Adipocyte (in vitro differentiated cells): ENCODE measurements around the gene SLC2A5.
A peak's percentile ranks its signal among the peaks of the same experiment; 100 is the strongest.
"Not testable (repeated sequence)": the region's sequence is repeated elsewhere in the genome, so short reads cannot be mapped to it uniquely, and the experiment has no call there.

Experiments used
- DNase-seq: peaks from one replicate; pipeline ENCODE4 v3.0.0-alpha.2; 2015; ENCODE audit warnings: low read depth
- H3K27me3 ChIP-seq: replicated peaks from 2 replicates; pipeline ENCODE4 v1.7.0; 2013; ENCODE audit warnings: mild to moderate bottlenecking, low read length, moderate library complexity; ENCODE audit not compliant: control insufficient read depth, insufficient read depth
- H3K36me3 ChIP-seq: 2 replicates; pipeline ENCODE4 v1.7.0; 2013; ENCODE audit warnings: low read length, mild to moderate bottlenecking, moderate library complexity; ENCODE audit not compliant: control insufficient read depth, insufficient read depth, severe bottlenecking
- H3K4me1 ChIP-seq: 2 replicates; pipeline ENCODE4 v1.7.0; 2013; ENCODE audit warnings: mild to moderate bottlenecking, low read length, moderate library complexity; ENCODE audit not compliant: control insufficient read depth, insufficient read depth
- H3K4me3 ChIP-seq: 2 replicates; pipeline ENCODE4 v1.7.0; 2013; ENCODE audit warnings: mild to moderate bottlenecking, low read length, moderate library complexity
- H3K9ac ChIP-seq: 2 replicates; pipeline ENCODE4 v1.7.0; 2013; ENCODE audit warnings: mild to moderate bottlenecking, low read length, moderate library complexity
- H3K9me3 ChIP-seq: 2 replicates; pipeline ENCODE4 v1.7.0; 2013; ENCODE audit warnings: mild to moderate bottlenecking, low read length, moderate library complexity; ENCODE audit not compliant: control insufficient read depth

The SLC2A5 gene

DNA sequence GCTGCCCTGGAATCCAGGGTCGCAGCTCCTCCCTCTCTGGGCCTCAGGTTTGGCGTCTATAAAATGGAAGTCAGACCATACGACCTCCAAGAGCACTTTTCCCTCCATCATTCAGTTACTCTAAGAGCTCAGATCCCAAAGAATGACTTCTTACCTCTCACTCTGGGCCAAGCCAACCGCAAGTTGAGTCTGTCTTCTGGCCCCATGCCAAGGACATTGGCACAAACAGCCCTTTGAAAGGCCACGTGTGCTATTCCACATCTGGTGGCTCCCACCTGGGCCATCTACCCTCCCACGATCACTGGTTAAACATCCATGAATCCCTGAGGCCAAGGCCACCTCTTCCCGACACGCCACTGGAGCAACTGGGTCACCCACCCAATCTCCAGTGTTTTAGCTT lies 55.6 kb downstream of the SLC2A5 start:
- Histone ChIP-seq H3K36me3 (no peaks in the 10 kb centered on the region), H3K4me3 (no peak overlapping the region), H3K9ac (no peak overlapping the region), H3K27me3 (peaks cover 10% of the 10 kb centered on the region), H3K4me1 (no peaks in the 10 kb centered on the region), H3K9me3 (no peaks in the 10 kb centered on the region)
- no peak for DNase-seq

DNA sequence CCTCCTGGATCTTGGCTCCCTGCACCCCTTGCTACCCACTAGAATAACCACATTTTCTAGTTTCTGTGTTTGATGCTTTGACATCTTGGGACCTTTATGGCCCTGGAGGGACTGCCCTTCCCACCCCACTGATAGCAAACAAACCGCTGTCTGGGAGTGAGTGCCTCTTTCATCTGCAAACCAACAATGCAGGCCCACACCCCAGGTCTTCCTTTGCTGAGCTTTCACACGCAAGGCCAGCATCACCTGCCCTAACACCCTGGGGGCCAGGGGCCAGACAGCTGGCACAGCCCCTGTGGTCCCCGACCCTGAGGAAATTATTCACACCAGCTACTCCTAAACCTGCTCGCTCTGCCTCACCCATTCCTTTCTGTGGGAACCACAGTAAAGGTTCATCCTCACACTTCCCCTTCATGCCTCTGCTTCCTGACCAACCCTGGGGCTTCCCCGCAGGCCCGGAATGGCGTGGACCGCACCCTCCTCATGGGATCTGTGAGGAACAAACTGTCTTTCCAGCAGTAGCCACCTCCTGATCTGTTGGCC lies 58.6 kb downstream of the SLC2A5 start:
- H3K27me3 ChIP-seq = peaks cover 4% of the 10 kb centered on the region
- H3K4me1 ChIP-seq = no peaks in the 10 kb centered on the region
- no peak overlapping the region for H3K4me3 ChIP-seq
- H3K36me3 ChIP-seq = no peaks in the 10 kb centered on the region
- H3K9me3 ChIP-seq = no peaks in the 10 kb centered on the region
- no peak for DNase-seq
- no peak overlapping the region for H3K9ac ChIP-seq

GRCh38 chr1:9009438-9010370 lies 59.7 kb downstream of the SLC2A5 start:
- H3K4me1 ChIP-seq = no peaks in the 10 kb centered on the region
- no peak overlapping the region for H3K9ac ChIP-seq
- H3K9me3 ChIP-seq = no peaks in the 10 kb centered on the region
- no peaks in the 10 kb centered on the region for H3K36me3 ChIP-seq
- peaks cover 4% of the 10 kb centered on the region for H3K27me3 ChIP-seq
- no peak overlapping the region for H3K4me3 ChIP-seq
- DNase-seq = no peak

DNA sequence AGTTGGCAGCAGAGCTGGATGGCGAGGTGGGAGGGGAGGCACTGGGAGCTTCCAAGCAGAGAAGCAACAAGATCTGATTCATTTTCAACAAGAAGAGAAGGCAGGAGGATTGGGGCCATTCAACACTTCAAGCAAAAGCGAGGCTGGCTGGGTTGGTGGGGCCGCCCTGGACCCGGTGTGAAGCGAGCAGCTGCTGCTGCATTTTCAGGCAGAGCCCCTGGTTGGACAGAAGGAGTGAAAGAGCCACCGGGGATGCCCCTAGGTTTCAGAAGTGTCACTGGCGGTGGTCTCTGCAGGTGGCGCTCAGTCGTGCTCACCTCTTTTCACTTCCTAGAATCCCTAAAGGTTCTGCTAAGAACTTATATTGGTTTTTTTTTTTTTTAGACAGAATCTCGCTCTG lies 61.2 kb downstream of the SLC2A5 start:
- peaks cover 4% of the 10 kb centered on the region for H3K27me3 ChIP-seq
- H3K9ac ChIP-seq = no peak overlapping the region
- H3K36me3 ChIP-seq = no peaks in the 10 kb centered on the region
- no peaks in the 10 kb centered on the region for H3K4me1 ChIP-seq
- H3K4me3 ChIP-seq = no peak overlapping the region
- no peaks in the 10 kb centered on the region for H3K9me3 ChIP-seq
- DNase-seq = no peak

DNA sequence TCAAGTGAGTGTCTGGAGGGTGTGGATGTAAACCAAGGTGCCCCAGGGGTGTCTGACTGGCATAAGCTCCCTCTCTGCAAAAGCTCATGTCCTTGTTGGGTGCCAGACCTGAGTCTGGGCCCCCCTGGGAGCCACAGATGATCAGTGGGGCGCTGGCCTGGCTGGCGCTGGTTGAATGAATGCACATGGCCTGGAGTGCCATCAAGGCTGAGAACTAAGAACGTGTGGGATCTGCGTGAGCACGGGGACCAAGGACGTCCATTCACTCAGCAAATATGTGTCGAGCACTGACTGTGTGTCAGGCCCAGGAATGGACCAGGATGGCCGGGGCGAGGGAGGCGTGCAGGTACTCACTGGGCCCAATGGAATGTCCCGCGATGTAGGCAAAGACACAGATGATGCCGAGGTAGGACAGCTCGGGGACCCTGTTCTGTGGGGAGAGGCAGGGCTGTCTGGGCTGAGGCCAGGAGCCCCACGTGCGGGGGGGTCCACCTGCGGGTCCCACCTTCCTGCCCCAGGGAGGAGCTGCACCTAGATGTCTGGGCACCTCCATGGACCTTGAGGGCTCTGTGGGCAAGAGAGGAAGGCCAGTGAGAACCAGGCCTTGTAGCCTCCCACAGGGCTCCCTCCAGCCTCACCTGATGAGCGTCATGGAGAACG lies 62.3 kb downstream of the SLC2A5 start:
- Histone ChIP-seq H3K4me1 (no peaks in the 10 kb centered on the region), H3K9ac (no peak overlapping the region), H3K4me3 (no peak overlapping the region), H3K27me3 (peaks cover 4% of the 10 kb centered on the region), H3K9me3 (no peaks in the 10 kb centered on the region), H3K36me3 (no peaks in the 10 kb centered on the region)
- DNase-seq = no peak

GRCh38 chr1:9005395-9005708 lies 64.1 kb downstream of the SLC2A5 start:
- no peaks in the 10 kb centered on the region for H3K36me3 ChIP-seq
- no peak for DNase-seq
- no peaks in the 10 kb centered on the region for H3K9me3 ChIP-seq
- H3K27me3 ChIP-seq = peaks cover 7% of the 10 kb centered on the region
- H3K9ac ChIP-seq = no peak overlapping the region
- H3K4me1 ChIP-seq = no peaks in the 10 kb centered on the region
- H3K4me3 ChIP-seq = no peak overlapping the region

DNA sequence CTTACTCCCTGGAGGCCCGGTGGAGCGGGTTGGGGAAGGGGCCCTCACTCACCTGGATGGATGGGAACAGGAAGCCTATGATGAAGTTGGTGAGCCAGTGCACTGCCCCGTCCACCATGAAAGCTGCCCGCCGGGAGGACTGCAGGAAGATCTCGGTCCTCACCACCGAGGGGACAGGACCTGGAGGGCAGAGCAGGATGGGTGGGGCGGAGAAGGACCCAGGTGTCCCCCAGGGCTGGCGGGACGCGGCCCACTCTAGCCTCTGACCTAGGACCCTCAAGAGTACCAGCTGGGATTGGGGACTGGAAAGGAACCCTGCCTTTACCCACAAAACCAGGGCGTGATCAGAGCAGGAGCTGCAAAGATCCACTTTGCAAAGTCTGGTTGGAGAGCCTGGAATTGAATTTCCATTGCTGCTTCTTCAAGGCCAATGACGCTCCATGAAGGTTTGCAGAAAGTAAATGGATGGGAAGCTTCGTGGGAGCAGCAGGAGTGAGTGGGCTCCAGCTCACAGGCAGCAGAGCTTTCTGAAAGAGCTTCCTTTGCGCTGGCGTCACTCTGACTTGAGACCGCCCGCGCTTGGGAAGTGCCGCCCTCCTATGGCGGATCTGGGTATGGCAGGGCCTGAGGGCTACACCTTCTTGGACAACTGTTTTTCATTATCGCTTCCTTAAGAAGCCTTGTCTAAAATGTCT lies 64.6 kb downstream of the SLC2A5 start:
- peaks cover 7% of the 10 kb centered on the region for H3K27me3 ChIP-seq
- no peaks in the 10 kb centered on the region for H3K9me3 ChIP-seq
- H3K36me3 ChIP-seq = no peaks in the 10 kb centered on the region
- peak; percentile 95 for DNase-seq
- H3K9ac ChIP-seq = peak overlapping the region; percentile 38
- H3K4me3 ChIP-seq = no peak overlapping the region
- no peaks in the 10 kb centered on the region for H3K4me1 ChIP-seq

- Histone ChIP-seq H3K9me3 (no peaks in the 10 kb centered on the region), H3K4me3 (no peak overlapping the region), H3K36me3 (no peaks in the 10 kb centered on the region), H3K9ac (no peak overlapping the region), H3K27me3 (peaks cover 7% of the 10 kb centered on the region), H3K4me1 (no peaks in the 10 kb centered on the region)
- no peak for DNase-seq
These were observed 65.3 kb downstream of the SLC2A5 start for GRCh38 chr1:9004031-9004699.

GRCh38 chr1:9002215-9002560 lies 67.2 kb downstream of the SLC2A5 start:
- H3K4me3 ChIP-seq, H3K27me3 ChIP-seq, H3K4me1 ChIP-seq, H3K9ac ChIP-seq, H3K36me3 ChIP-seq, DNase-seq, H3K9me3 ChIP-seq: not testable (repeated sequence)

DNA sequence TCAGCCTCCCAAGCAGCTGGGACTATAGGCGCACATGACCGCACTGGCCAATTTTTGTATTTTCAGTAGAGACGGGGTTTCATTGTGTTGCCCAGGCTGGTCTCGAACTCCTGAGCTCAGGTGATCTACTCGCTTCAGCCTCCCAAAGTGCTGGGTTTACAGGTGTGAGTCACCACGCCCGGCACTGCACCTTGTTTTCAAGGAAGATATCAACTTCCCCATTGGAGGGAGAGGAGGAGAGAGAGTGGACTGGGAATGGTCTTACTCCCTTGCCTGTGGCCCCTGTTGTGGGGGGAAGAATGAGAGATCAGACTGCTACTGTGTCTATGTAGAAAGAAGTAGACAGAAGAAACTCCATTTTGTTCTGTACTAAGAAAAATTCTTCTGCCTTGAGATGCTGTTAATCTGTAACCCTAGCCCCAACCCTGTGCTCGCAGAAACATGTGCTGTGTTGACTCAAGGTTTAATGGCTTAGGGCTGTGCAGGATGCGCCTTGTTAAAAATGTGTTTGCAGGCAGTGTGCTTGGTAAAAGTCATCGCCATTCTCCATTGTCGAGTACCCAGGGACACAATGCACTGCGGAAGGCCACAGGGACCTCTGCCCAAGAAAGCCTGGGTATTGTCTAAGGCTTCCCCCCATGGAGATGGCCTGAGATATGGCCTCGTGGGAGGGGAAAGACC lies 67.8 kb downstream of the SLC2A5 start:
- H3K4me3 ChIP-seq, H3K9me3 ChIP-seq, H3K9ac ChIP-seq, H3K4me1 ChIP-seq, H3K36me3 ChIP-seq, H3K27me3 ChIP-seq, DNase-seq: not testable (repeated sequence)
